K562 (cell line): ENCODE data around the gene MPDU1. TPM values are rescaled to one million over a fixed set of nuclear protein-coding genes. Genes with fewer than 3 reads are reported as not detected.
A peak's percentile ranks its signal among the peaks of the same experiment; 100 is the strongest.

Experiments used
- C11orf30 ChIP-seq: fragments of 450-650 bp; IDR thresholded peaks from 2 replicates; pipeline ENCODE4 v1.6.1; 2016; ENCODE audit warnings: low read depth, mild to moderate bottlenecking
- CEBPB ChIP-seq: fragments of 450-650 bp; IDR thresholded peaks from 2 replicates; pipeline ENCODE4 v1.6.1; 2016; ENCODE audit warnings: missing genetic modification characterization, missing compliant biosample characterization
- CHD7 ChIP-seq: fragments of 200-600 bp; sonication (generic); IDR thresholded peaks from one replicate; pipeline ENCODE4 v1.6.1; 2012; ENCODE audit warnings: mild to moderate bottlenecking, low read depth, low read length, inconsistent platforms
- HDAC1 ChIP-seq, 2 experiments: fragments of 450-650 bp; IDR thresholded peaks; 2 replicates each; pipeline ENCODE4 v1.6.1; 2016 to 2017; ENCODE audit warnings: inconsistent platforms in 1 of 2, mild to moderate bottlenecking in 1 of 2, moderate library complexity in 1 of 2
- KDM2B ChIP-seq: fragments of 250-450 bp; sonication (Bioruptor Pico); IDR thresholded peaks from 2 replicates; pipeline ENCODE4 v1.8.0; 2021; ENCODE audit warnings: mild to moderate bottlenecking, moderate library complexity
- POLR2A ChIP-seq: fragments of 450-650 bp; conservative IDR thresholded peaks from 2 replicates; pipeline ENCODE4 v1.6.1; 2016
- RBM22 ChIP-seq: fragments of 200-400 bp; formaldehyde crosslinking; IDR thresholded peaks from 2 replicates; pipeline ENCODE4 v1.6.1; 2018; ENCODE audit warnings: low read length, low read depth; ENCODE audit not compliant: poor library complexity, severe bottlenecking
- ZMIZ1 ChIP-seq, 2 experiments: fragments of 150-350 bp in 1 of 2; IDR thresholded peaks; 2 replicates each; pipeline ENCODE4 v1.6.1; 2012 to 2016; ENCODE audit warnings: low read depth in 2 of 2, low read length in 2 of 2, mild to moderate bottlenecking in 1 of 2, moderate library complexity in 1 of 2
- ZNF143 ChIP-seq: sonication (generic); formaldehyde crosslinking; IDR thresholded peaks from 2 replicates; pipeline ENCODE4 v1.9.0; 2022; ENCODE audit warnings: mild to moderate bottlenecking, missing genetic modification reagents
- polyA plus RNA-seq, 8 experiments: library from polyadenylated mRNA; depleted of rRNA in 4 of 8; stranded (reverse) in 5 of 8; unstranded in 3 of 8; fragments of >200 nt; fragmentation: Nextera tagmentation in 2 of 8; fragmentation: Illumina TruSeq in 1 of 8; extraction: Ambion mirVana in 2 of 8; extraction: Trizol in 1 of 8; gene quantifications; 2 replicates each; pipeline versions ENCODE4 v1.2.1 to v1.2.3, GENCODE V29; 2011 to 2014; ENCODE audit warnings: inconsistent platforms in 1 of 8, missing spikeins in 1 of 8
- total RNA-seq, 7 experiments: library from RNA; depleted of rRNA in 6 of 7; stranded (reverse); fragments of >200 nt in 6 of 7; fragmentation: Illumina TruSeq in 2 of 7; extraction: Trizol in 2 of 7; gene quantifications; 2 replicates each; pipeline versions ENCODE4 v1.2.1 to v1.2.3, GENCODE V29; 2011 to 2021; ENCODE audit warnings: low replicate concordance in 1 of 7

Gene MPDU1
- total and polyA plus RNA-seq, 9 of the 15 experiments (the other 6 are each of a cell fraction or from before 2014, with no cell fraction given): 4.9 to 179 (median 77.1) TPM

DNA sequence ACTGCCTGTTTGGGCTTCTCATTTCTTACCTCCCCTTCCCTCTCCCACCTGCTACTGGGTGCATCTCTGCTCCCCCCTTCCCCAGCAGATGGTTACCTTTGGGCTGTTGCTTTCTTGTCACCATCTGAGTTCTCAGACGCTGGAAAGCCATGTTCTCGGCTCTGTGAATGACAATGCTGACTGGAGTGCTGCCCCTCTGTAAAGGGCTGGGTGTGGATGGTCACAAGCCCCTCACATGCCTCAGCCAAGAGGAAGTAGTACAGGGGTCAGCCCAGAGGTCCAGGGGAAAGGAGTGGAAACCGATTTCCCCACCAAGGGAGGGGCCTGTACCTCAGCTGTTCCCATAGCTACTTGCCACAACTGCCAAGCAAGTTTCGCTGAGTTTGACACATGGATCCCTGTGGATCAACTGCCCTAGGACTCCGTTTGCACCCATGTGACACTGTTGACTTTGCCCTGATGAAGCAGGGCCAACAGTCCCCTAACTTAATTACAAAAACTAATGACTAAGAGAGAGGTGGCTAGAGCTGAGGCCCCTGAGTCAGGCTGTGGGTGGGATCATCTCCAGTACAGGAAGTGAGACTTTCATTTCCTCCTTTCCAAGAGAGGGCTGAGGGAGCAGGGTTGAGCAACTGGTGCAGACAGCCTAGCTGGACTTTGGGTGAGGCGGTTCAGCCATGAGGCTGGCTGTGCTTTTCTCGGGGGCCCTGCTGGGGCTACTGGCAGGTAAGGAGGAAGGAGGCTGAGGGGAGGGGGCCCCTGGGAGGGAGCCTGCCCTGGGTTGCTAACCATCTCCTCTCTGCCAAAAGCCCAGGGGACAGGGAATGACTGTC, 4.4 kb upstream of the MPDU1 start, which contains the start of gene CD68 (continued):
- TF ChIP-seq CHD7: peak; percentile 48
- TF ChIP-seq ZNF143 (CRISPR knock-in tag): no peak
- TF ChIP-seq RBM22: peak; percentile 85
- peak in 1 of 2 experiments; percentile 47; a peak in 1 of 4 replicates for TF ChIP-seq HDAC1 (IDR thresholded peaks at IDR 0.05)
- TF ChIP-seq CEBPB (tag): peak; percentile 89
- TF ChIP-seq C11orf30: peak; percentile 17; the same call in 1 of the 2 replicates
- TF ChIP-seq POLR2A: peak; percentile 94
- TF ChIP-seq KDM2B: no peak
- peak in 1 of 2 experiments; percentile 49; a peak in 1 of 4 replicates for TF ChIP-seq ZMIZ1 (IDR thresholded peaks at IDR 0.05; ENCODE audit: low read depth in 2 of 2, low read length in 2 of 2)
